ENCODE measurements around the gene CPLANE2. TPM values are rescaled to one million over a fixed set of nuclear protein-coding genes. Genes with fewer than 3 reads are reported as not detected.

The CPLANE2 gene
- total RNA-seq, 1 donor from 2014 or later = 5.1 TPM

- Mint-ChIP-seq H3K4me3 (no peak overlapping the region), H3K9me3 (no peaks in the 10 kb centered on the region), H3K4me1 (peaks cover 25% of the 10 kb centered on the region), H3K27me3 (no peaks in the 10 kb centered on the region), H3K27ac (no peak overlapping the region), H3K36me3 (ENCODE audit: low read depth) (peaks cover 19% of the 10 kb centered on the region)
- intact Hi-C loops (cut with micrococcal nuclease) = loop anchor here (2.0 kb wide), 1 partner anchor 59 kb away; no protein-coding TSS in a partner anchor
- DNase-seq (no peak), ATAC-seq (ENCODE audit: low read depth) (no peak)
- POLR2A ChIA-PET = no interaction called here
- CTCF ChIA-PET = interaction anchor here (2.0 to 4.3 kb wide), 2 partner anchors 41 to 165 kb away, joined by 17 to 55 read pairs; no protein-coding TSS in a partner anchor
- TF ChIP-seq, protein P1, sequence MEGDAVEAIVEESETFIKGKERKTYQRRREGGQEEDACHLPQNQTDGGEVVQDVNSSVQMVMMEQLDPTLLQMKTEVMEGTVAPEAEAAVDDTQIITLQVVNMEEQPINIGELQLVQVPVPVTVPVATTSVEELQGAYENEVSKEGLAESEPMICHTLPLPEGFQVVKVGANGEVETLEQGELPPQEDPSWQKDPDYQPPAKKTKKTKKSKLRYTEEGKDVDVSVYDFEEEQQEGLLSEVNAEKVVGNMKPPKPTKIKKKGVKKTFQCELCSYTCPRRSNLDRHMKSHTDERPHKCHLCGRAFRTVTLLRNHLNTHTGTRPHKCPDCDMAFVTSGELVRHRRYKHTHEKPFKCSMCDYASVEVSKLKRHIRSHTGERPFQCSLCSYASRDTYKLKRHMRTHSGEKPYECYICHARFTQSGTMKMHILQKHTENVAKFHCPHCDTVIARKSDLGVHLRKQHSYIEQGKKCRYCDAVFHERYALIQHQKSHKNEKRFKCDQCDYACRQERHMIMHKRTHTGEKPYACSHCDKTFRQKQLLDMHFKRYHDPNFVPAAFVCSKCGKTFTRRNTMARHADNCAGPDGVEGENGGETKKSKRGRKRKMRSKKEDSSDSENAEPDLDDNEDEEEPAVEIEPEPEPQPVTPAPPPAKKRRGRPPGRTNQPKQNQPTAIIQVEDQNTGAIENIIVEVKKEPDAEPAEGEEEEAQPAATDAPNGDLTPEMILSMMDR (IDR thresholded peaks at IDR 0.05) = no peak
Observed at GRCh38 chr1:16245476-16246196, 8.7 kb upstream of the CPLANE2 start.

- ChIA-PET CTCF (interaction anchor here (1.6 to 4.3 kb wide), 3 partner anchors 40 to 164 kb away, joined by 9 to 55 read pairs (median 17); no protein-coding TSS in a partner anchor), POLR2A (interaction anchor here (1.2 kb wide), 1 partner anchor 166 kb away, joined by 3 read pairs; no protein-coding TSS in a partner anchor)
- no peak for ATAC-seq (ENCODE audit: low read depth)
- Mint-ChIP-seq H3K27me3 (no peaks in the 10 kb centered on the region), H3K27ac (no peak overlapping the region), H3K4me3 (no peak overlapping the region), H3K4me1 (peaks cover 21% of the 10 kb centered on the region), H3K36me3 (ENCODE audit: low read depth) (peaks cover 15% of the 10 kb centered on the region), H3K9me3 (no peaks in the 10 kb centered on the region)
- intact Hi-C loops (cut with micrococcal nuclease) = loop anchor here (1.0 to 2.0 kb wide), 5 partner anchors 8 to 235 kb away; no protein-coding TSS in a partner anchor
- DNase-seq = no peak
- TF ChIP-seq, protein P1 (IDR thresholded peaks at IDR 0.05) = no peak
Observed at GRCh38 chr1:16244650-16245285, 7.8 kb upstream of the CPLANE2 start.

- ATAC-seq (ENCODE audit: low read depth) = peak; percentile 92
- H3K27me3 Mint-ChIP-seq = no peaks in the 10 kb centered on the region
- CTCF ChIA-PET = interaction anchor here (1.6 to 4.3 kb wide), 3 partner anchors 40 to 164 kb away, joined by 9 to 55 read pairs (median 17); no protein-coding TSS in a partner anchor
- peak; percentile 59 for DNase-seq
- H3K4me1 Mint-ChIP-seq = peaks cover 14% of the 10 kb centered on the region
- no peaks in the 10 kb centered on the region for H3K9me3 Mint-ChIP-seq
- POLR2A ChIA-PET = interaction anchor here (0.6 to 1.2 kb wide), 2 partner anchors 53 to 165 kb away, joined by 3 to 5 read pairs; no protein-coding TSS in a partner anchor
- H3K4me3 Mint-ChIP-seq = no peak overlapping the region
- H3K36me3 Mint-ChIP-seq (ENCODE audit: low read depth) = peaks cover 13% of the 10 kb centered on the region
- intact Hi-C loops (cut with micrococcal nuclease) = loop anchor here (1.0 to 2.0 kb wide), 5 partner anchors 8 to 235 kb away; no protein-coding TSS in a partner anchor
- TF ChIP-seq, protein P1 (IDR thresholded peaks at IDR 0.05) = no peak
- no peak overlapping the region for H3K27ac Mint-ChIP-seq
Observed at GRCh38 chr1:16243936-16244649, 7.1 kb upstream of the CPLANE2 start.

DNA sequence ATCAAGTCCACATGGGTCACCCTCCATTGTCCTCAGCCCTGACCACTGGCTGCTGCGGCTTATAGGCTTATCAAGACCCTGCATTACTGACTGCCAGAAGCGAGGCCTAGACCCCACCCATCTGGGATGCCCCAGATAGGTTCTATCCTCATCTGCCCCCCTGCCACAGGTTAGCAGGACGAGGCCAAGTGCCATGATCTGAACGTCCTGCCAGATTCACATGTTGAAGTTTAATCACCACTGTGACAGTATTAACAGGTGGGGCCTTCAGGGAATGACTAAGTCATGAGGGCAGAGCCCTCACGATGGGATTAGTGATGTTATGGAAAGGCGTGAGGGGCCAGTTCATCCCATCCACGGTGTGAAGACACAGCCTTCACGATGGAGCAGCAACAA lies 6.2 kb upstream of the CPLANE2 start:
- ChIA-PET CTCF (interaction anchor here (0.8 to 4.3 kb wide), 4 partner anchors 39 to 163 kb away, joined by 3 to 55 read pairs (median 13); no protein-coding TSS in a partner anchor), POLR2A (no interaction called here)
- TF ChIP-seq, protein P1 (IDR thresholded peaks at IDR 0.05) = no peak
- no peak for DNase-seq
- Mint-ChIP-seq H3K9me3 (no peaks in the 10 kb centered on the region), H3K27me3 (no peaks in the 10 kb centered on the region), H3K4me3 (no peak overlapping the region), H3K4me1 (peaks cover 7% of the 10 kb centered on the region), H3K36me3 (ENCODE audit: low read depth) (peaks cover 13% of the 10 kb centered on the region), H3K27ac (no peak overlapping the region)
- intact Hi-C loops (cut with micrococcal nuclease) = no loop called here
- no peak for ATAC-seq (ENCODE audit: low read depth)
